ENCODE results near the gene COLEC11.

GRCh38 chr2:3602553-3603339 is 7.8 kb downstream of the COLEC11 start:
- TF ChIP-seq SP1 (IDR thresholded peaks at IDR 0.05) (no peak), SP1 (CRISPR knock-in tag; IDR thresholded peaks at IDR 0.05) (no peak), SATB2 (CRISPR knock-in tag; IDR thresholded peaks at IDR 0.05) (no peak), ZBTB7A (CRISPR knock-in tag; IDR thresholded peaks at IDR 0.05) (no peak), BRCA1 (CRISPR knock-in tag; IDR thresholded peaks at IDR 0.05) (no peak), E2F2 (CRISPR knock-in tag; IDR thresholded peaks at IDR 0.05; ENCODE audit: borderline replicate concordance) (no peak), ZSCAN22 (CRISPR knock-in tag; IDR thresholded peaks at IDR 0.05) (no peak), ZNF720 (CRISPR knock-in tag; IDR thresholded peaks at IDR 0.05) (no peak), EZH2 (conservative IDR thresholded peaks at IDR 0.05; ENCODE audit: low read depth, low read length) (no peak), BATF2 (CRISPR knock-in tag; IDR thresholded peaks at IDR 0.05) (no peak), ZFY (CRISPR knock-in tag; IDR thresholded peaks at IDR 0.05) (no peak)
